DND-41 (cell line): ENCODE measurements around the gene AUTS2.

Experiments used
- ATAC-seq: fragments of 200-7000 bp; cut with Tn5 transposase; 3 replicates; pipeline ENCODE4 v1.9.1; 2021; ENCODE audit warnings: low read depth; ENCODE audit not compliant: insufficient read depth
- DNase-seq: peaks from one replicate; pipeline ENCODE4 v3.0.0-alpha.2; 2020
- H2AFZ ChIP-seq: 2 replicates; pipeline ENCODE4 v1.6.0; 2012; ENCODE audit warnings: low read depth, low read length
- H3K27ac ChIP-seq: 2 replicates; pipeline ENCODE4 v1.5.1; 2012; ENCODE audit warnings: low read length, inconsistent platforms
- H3K27me3 ChIP-seq: fragments of 200-600 bp; sonication (generic); 2 replicates; pipeline ENCODE4 v1.6.0; 2012; ENCODE audit warnings: low read length, mild to moderate bottlenecking, inconsistent platforms; ENCODE audit not compliant: insufficient read depth, poor library complexity
- H3K36me3 ChIP-seq: 2 replicates; pipeline ENCODE4 v1.5.1; 2012; ENCODE audit warnings: low read length, inconsistent platforms; ENCODE audit not compliant: insufficient read depth
- H3K4me1 ChIP-seq: 2 replicates; pipeline ENCODE4 v1.5.1; 2012; ENCODE audit warnings: mild to moderate bottlenecking, low read length; ENCODE audit not compliant: insufficient read depth
- H3K4me2 ChIP-seq: 2 replicates; pipeline ENCODE4 v1.6.0; 2012; ENCODE audit warnings: mild to moderate bottlenecking, moderate library complexity, low read length, inconsistent platforms; ENCODE audit not compliant: insufficient read depth
- H3K4me3 ChIP-seq, 2 experiments: fragments of 200-600 bp in 1 of 2; shearing (Covaris generic) in 1 of 2; 2 replicates each; pipeline ENCODE4 v1.5.1; 2012 to 2016; ENCODE audit warnings: inconsistent platforms in 2 of 2, low read length in 2 of 2, mild to moderate bottlenecking in 2 of 2, low read depth in 1 of 2, moderate library complexity in 1 of 2
- H3K79me2 ChIP-seq: 2 replicates; pipeline ENCODE4 v1.6.0; 2012; ENCODE audit warnings: low read length, inconsistent platforms; ENCODE audit not compliant: insufficient read depth
- H3K9ac ChIP-seq: 2 replicates; pipeline ENCODE4 v1.6.0; 2012; ENCODE audit warnings: low read depth, mild to moderate bottlenecking, inconsistent platforms, low read length, moderate library complexity
- H3K9me3 ChIP-seq: 2 replicates; pipeline ENCODE4 v1.5.1; 2012; ENCODE audit warnings: low read length, moderate library complexity, mild to moderate bottlenecking, inconsistent platforms; ENCODE audit not compliant: insufficient read depth, severe bottlenecking
- H4K20me1 ChIP-seq: 2 replicates; pipeline ENCODE4 v1.6.0; 2012; ENCODE audit warnings: low read length; ENCODE audit not compliant: insufficient read depth
- EZH2 ChIP-seq: IDR thresholded peaks from 3 replicates; pipeline ENCODE4 v1.6.1; 2012; ENCODE audit warnings: borderline replicate concordance, low read depth, mild to moderate bottlenecking, moderate library complexity, low read length, inconsistent platforms; ENCODE audit not compliant: severe bottlenecking
- TF ChIP-seq, protein P1 (sequence below): IDR thresholded peaks from 2 replicates; pipeline ENCODE4 v1.5.1; 2012; ENCODE audit warnings: borderline replicate concordance, low read length, moderate library complexity, mild to moderate bottlenecking; ENCODE audit not compliant: poor library complexity, severe bottlenecking; ENCODE audit errors: extremely low read depth

Gene AUTS2

DNA sequence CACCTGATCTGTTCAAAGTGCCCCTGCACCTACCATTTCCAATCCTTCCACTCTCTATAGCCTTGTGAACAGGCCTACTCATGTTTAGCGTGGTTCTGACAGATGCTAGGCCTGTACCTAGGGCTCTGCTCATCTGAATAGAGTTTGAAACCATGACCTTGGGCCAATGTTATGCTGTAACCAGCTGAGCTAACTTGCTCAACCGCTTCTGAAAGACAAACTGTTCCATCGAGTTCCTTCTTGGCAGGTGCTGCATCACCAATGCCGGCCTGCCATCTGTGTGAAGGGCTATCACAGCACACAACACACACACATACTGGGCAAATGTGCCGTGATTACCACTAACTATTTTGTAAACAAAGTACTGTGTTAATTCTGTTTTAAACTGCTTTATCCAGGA lies 1114.7 kb downstream of the AUTS2 start:
- ATAC-seq (0 out of 3 replicates have a peak, but pooled peaks have one; percentile 24), DNase-seq (no peak)
- Histone ChIP-seq H3K79me2 (peaks cover 94% of the 10 kb centered on the region), H3K4me3 (no peak overlapping the region), H3K27ac (no peak overlapping the region), H3K4me2 (no peak overlapping the region), H3K9me3 (no peaks in the 10 kb centered on the region), H3K4me1 (no peaks in the 10 kb centered on the region), H3K36me3 (peaks cover 32% of the 10 kb centered on the region), H3K9ac (no peak overlapping the region), H4K20me1 (peaks cover 72% of the 10 kb centered on the region), H2AFZ (no peak overlapping the region), H3K27me3 (no peaks in the 10 kb centered on the region)
- no peak for TF ChIP-seq EZH2
- TF ChIP-seq, protein P1, sequence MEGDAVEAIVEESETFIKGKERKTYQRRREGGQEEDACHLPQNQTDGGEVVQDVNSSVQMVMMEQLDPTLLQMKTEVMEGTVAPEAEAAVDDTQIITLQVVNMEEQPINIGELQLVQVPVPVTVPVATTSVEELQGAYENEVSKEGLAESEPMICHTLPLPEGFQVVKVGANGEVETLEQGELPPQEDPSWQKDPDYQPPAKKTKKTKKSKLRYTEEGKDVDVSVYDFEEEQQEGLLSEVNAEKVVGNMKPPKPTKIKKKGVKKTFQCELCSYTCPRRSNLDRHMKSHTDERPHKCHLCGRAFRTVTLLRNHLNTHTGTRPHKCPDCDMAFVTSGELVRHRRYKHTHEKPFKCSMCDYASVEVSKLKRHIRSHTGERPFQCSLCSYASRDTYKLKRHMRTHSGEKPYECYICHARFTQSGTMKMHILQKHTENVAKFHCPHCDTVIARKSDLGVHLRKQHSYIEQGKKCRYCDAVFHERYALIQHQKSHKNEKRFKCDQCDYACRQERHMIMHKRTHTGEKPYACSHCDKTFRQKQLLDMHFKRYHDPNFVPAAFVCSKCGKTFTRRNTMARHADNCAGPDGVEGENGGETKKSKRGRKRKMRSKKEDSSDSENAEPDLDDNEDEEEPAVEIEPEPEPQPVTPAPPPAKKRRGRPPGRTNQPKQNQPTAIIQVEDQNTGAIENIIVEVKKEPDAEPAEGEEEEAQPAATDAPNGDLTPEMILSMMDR: no peak

DNA sequence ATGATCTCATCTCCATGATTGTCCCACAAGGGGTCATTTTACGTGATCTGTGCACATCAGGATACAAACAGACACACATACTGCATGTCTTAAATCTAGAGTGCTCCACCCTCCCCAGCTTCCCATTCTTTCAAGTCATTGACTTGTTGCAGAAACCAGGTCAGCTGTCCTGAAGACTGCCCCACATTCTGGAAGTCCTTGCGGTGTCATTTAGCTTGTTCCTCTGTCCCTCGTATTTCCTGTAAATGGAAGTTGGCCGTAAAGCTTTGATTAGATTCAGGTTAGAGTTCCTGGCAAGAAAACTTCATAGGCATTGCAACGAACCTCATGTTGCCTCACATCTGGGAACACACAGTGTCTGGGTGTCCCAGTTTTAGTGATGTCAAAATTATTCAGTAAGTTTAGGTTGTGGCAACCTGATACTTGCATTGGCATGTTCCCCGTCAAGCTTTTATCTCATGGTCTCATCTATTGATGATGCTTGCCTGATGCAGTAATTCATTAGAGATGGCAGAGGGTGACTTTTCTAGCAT lies 1116.3 kb downstream of the AUTS2 start:
- H3K36me3 ChIP-seq: peaks cover 31% of the 10 kb centered on the region
- no peaks in the 10 kb centered on the region for H3K27me3 ChIP-seq
- H3K9ac ChIP-seq: no peak overlapping the region
- H3K79me2 ChIP-seq: peaks cover 96% of the 10 kb centered on the region
- H3K4me1 ChIP-seq: no peaks in the 10 kb centered on the region
- H3K4me3 ChIP-seq: no peak overlapping the region
- peaks cover 79% of the 10 kb centered on the region for H4K20me1 ChIP-seq
- no peak for TF ChIP-seq EZH2
- TF ChIP-seq, protein P1: no peak
- H3K27ac ChIP-seq: no peak overlapping the region
- no peaks in the 10 kb centered on the region for H3K9me3 ChIP-seq
- DNase-seq: no peak
- no peak overlapping the region for H2AFZ ChIP-seq
- ATAC-seq: no peak
- no peak overlapping the region for H3K4me2 ChIP-seq

DNA sequence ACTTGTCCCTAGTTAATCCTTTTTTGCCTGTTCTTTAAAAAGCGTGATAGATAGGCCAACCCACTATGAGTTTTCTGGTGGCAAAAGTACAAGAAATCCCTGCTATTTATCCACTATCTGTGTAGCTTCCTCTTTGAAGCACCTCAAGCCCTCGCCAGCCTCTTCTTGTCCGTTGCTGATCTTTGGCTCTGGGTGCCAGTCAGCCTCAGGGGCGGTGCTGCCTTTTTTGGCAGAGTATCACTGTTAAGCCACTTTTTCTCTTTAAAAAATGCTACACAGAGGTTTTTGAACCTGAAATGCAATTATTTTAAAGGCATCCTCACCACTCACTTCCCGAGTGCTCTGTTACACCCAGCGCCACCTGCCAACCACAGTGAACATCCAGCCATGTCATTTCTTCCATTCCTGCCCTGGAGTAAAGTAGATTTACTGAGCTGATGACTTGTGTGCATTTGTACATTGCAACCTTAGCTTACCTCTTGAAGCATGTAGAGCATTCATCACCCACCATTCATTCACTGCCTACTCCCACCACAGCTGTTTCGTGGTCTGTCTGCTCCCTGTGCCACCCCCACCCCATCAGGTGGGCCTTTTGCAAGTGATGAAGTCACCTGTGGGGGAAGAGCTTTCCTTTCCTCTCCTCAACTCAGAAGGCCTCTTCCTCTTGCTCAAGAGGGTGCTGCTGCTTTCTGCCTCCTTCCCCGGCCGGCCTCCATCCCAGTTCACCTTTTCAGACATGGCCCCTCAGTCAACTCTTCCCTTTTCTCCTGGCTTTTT lies 1119.5 kb downstream of the AUTS2 start:
- no peak overlapping the region for H2AFZ ChIP-seq
- peak; percentile 49; the same call in 1 of the 3 replicates for ATAC-seq
- peaks cover 96% of the 10 kb centered on the region for H3K79me2 ChIP-seq
- H3K4me3 ChIP-seq: no peak overlapping the region
- no peaks in the 10 kb centered on the region for H3K4me1 ChIP-seq
- TF ChIP-seq, protein P1: no peak
- no peak for TF ChIP-seq EZH2
- no peaks in the 10 kb centered on the region for H3K27me3 ChIP-seq
- H3K36me3 ChIP-seq: peaks cover 16% of the 10 kb centered on the region; the same call in 1 of the 2 replicates
- DNase-seq: peak; percentile 15
- H3K27ac ChIP-seq: no peak overlapping the region
- peaks cover 74% of the 10 kb centered on the region for H4K20me1 ChIP-seq
- no peak overlapping the region for H3K4me2 ChIP-seq
- no peak overlapping the region for H3K9ac ChIP-seq
- H3K9me3 ChIP-seq: no peaks in the 10 kb centered on the region
